Panc1 (cell line): Measurements from ENCODE around the gene MAGI3. TPM values are rescaled to one million over a fixed set of nuclear protein-coding genes. Genes with fewer than 3 reads are reported as not detected.

Experiments used
- ATAC-seq: fragments of 200-7000 bp; cut with Tn5 transposase; 2 replicates; pipeline ENCODE4 v1.9.1; 2020; ENCODE audit warnings: mild to moderate bottlenecking, moderate library complexity
- BruUV-seq: library from RNA; stranded (reverse); fragments of 400-500 nt; replicated peaks from 2 replicates; lab custom pipeline; 2021; lab: Mats Ljungman, UMichigan
- CTCF ChIA-PET: fragments of 300-600 bp; sonication (Branson Sonifier 250); formaldehyde crosslinking; loops from one replicate; lab custom pipeline; 2022; ENCODE audit warnings: antibody characterized with exemption; lab: Charles Lee
- POLR2A ChIA-PET: fragments of 300-600 bp; sonication (Branson Sonifier 250); formaldehyde crosslinking; loops from one replicate; lab custom pipeline; 2022; ENCODE audit warnings: antibody characterized with exemption; lab: Charles Lee
- DNase-seq: peaks from one replicate; pipeline ENCODE4 v3.0.0-alpha.2; 2010; ENCODE audit warnings: low read depth, low spot score
- H3K27ac ChIP-seq: 2 replicates; pipeline ENCODE4 v1.5.1; 2011; ENCODE audit warnings: mild to moderate bottlenecking, low read length, inconsistent platforms
- H3K27me3 ChIP-seq: fragments of 200-500 bp; sonication (Bioruptor generic); 2 replicates; pipeline ENCODE4 v1.6.0; 2014; ENCODE audit warnings: low read length, inconsistent platforms; ENCODE audit not compliant: control insufficient read depth, insufficient read depth
- H3K36me3 ChIP-seq: fragments of 200-500 bp; sonication (Bioruptor generic); 2 replicates; pipeline ENCODE4 v1.5.1; 2014; ENCODE audit warnings: inconsistent platforms, mild to moderate bottlenecking, low read length, moderate library complexity; ENCODE audit not compliant: control insufficient read depth, insufficient read depth
- H3K4me1 ChIP-seq: 2 replicates; pipeline ENCODE4 v1.5.1; 2011; ENCODE audit warnings: inconsistent platforms, mild to moderate bottlenecking, low read length, moderate library complexity; ENCODE audit not compliant: control insufficient read depth, insufficient read depth
- H3K4me3 ChIP-seq, 2 experiments: 2 replicates each; pipeline ENCODE4 v1.5.1; 2011 to 2012; ENCODE audit warnings: low read depth in 2 of 2, low read length in 2 of 2, mild to moderate bottlenecking in 2 of 2, inconsistent platforms in 1 of 2, moderate library complexity in 1 of 2
- H3K9me3 ChIP-seq: fragments of 200-500 bp; sonication (Bioruptor generic); 2 replicates; pipeline ENCODE4 v1.5.1; 2014; ENCODE audit warnings: low read depth, mild to moderate bottlenecking, inconsistent platforms, low read length, moderate library complexity; ENCODE audit not compliant: control insufficient read depth, insufficient read depth
- CTCF ChIP-seq: fragments of 450-650 bp; IDR thresholded peaks from 2 replicates; pipeline ENCODE4 v1.5.1; 2017; ENCODE audit warnings: mild to moderate bottlenecking
- POLR2AphosphoS5 ChIP-seq: IDR thresholded peaks from 2 replicates; pipeline ENCODE4 v1.6.1; 2012; ENCODE audit warnings: mild to moderate bottlenecking, low read depth, low read length, moderate library complexity
- REST ChIP-seq, 2 experiments: IDR thresholded peaks; 2 replicates each; pipeline ENCODE4 v1.6.1; 2011 to 2012; ENCODE audit warnings: low read depth in 2 of 2, control low read depth in 1 of 2, low read length in 1 of 2, mild to moderate bottlenecking in 1 of 2, moderate library complexity in 1 of 2; ENCODE audit not compliant: insufficient read depth in 1 of 2
- SIN3A ChIP-seq: IDR thresholded peaks from 2 replicates; pipeline ENCODE4 v1.6.1; 2012; ENCODE audit warnings: low read depth, mild to moderate bottlenecking, low read length, moderate library complexity, borderline replicate concordance; ENCODE audit not compliant: insufficient read depth
- TCF7L2 ChIP-seq: IDR thresholded peaks from 2 replicates; pipeline ENCODE4 v1.6.1; 2011; ENCODE audit warnings: mild to moderate bottlenecking, low read depth, low read length, inconsistent platforms
- in situ Hi-C: cut with HindIII; loops from 2 replicates; pipeline ENCODE4 v1.10.0; 2016; ENCODE audit warnings: low sequenced_read_pairs, low pct_unique_long_range_greater_than_20kb
- intact Hi-C: fragments of 100-400 bp; cut with micrococcal nuclease; formaldehyde crosslinking; loops from one replicate; pipeline ENCODE4 v1.10.0; 2022; ENCODE audit not compliant: unreplicated experiment
- total RNA-seq: library from RNA; stranded (reverse); gene quantifications from one replicate; pipeline ENCODE4 v1.2.1, GENCODE V29; 2021; ENCODE audit not compliant: unreplicated experiment

The MAGI3 gene
- total RNA-seq, 1 experiment from 2014 or later: 10.9 TPM

- Histone ChIP-seq H3K36me3 (no peaks in the 10 kb centered on the region), H3K27ac (no peak overlapping the region), H3K4me3 (no peak overlapping the region), H3K4me1 (peaks cover 3% of the 10 kb centered on the region; the same call in 1 of the 2 replicates), H3K27me3 (no peaks in the 10 kb centered on the region), H3K9me3 (no peaks in the 10 kb centered on the region)
- DNase-seq (no peak), ATAC-seq (no peak)
- intact Hi-C loops: no loop called here
- CTCF ChIA-PET: no interaction called here
- no TSS peak for BruUV-seq
- TF ChIP-seq SIN3A (no peak), CTCF (no peak), TCF7L2 (no peak), REST (IDR thresholded peaks at IDR 0.05; ENCODE audit: insufficient read depth in 1 of 2, low read depth in 2 of 2, low read length in 1 of 2) (no peak)
- POLR2A ChIA-PET: no interaction called here
- in situ Hi-C loops: no loop called here
These were observed 44.5 kb downstream of the MAGI3 start for GRCh38 chr1:113434874-113435175.

- POLR2A ChIA-PET: interaction anchor here (0.7 kb wide), 1 partner anchor 11 kb away, joined by 4 read pairs; no protein-coding TSS in a partner anchor
- intact Hi-C loops: no loop called here
- no peaks in the 10 kb centered on the region for H3K27me3 ChIP-seq
- BruUV-seq: no TSS peak
- ATAC-seq: no peak
- TF ChIP-seq TCF7L2 (no peak), POLR2AphosphoS5 (no peak), CTCF (no peak), REST (IDR thresholded peaks at IDR 0.05; ENCODE audit: insufficient read depth in 1 of 2, low read depth in 2 of 2, low read length in 1 of 2) (no peak), SIN3A (no peak)
- H3K36me3 ChIP-seq: no peaks in the 10 kb centered on the region
- CTCF ChIA-PET: interaction anchor here (0.6 kb wide), 1 partner anchor 326 kb away, joined by 3 read pairs; no protein-coding TSS in a partner anchor
- peaks cover 3% of the 10 kb centered on the region; the same call in 1 of the 2 replicates for H3K4me1 ChIP-seq
- H3K27ac ChIP-seq: no peak overlapping the region
- no peak for DNase-seq
- H3K9me3 ChIP-seq: no peaks in the 10 kb centered on the region
- no peak overlapping the region for H3K4me3 ChIP-seq
- in situ Hi-C loops: no loop called here
These were observed 47.4 kb downstream of the MAGI3 start for GRCh38 chr1:113437554-113438341.
